ENCODE results near the gene DRGX. TPM values are rescaled to one million over a fixed set of nuclear protein-coding genes. Genes with fewer than 3 reads are reported as not detected.

Gene DRGX
- total and polyA plus RNA-seq, 12 donors: not detected

DNA sequence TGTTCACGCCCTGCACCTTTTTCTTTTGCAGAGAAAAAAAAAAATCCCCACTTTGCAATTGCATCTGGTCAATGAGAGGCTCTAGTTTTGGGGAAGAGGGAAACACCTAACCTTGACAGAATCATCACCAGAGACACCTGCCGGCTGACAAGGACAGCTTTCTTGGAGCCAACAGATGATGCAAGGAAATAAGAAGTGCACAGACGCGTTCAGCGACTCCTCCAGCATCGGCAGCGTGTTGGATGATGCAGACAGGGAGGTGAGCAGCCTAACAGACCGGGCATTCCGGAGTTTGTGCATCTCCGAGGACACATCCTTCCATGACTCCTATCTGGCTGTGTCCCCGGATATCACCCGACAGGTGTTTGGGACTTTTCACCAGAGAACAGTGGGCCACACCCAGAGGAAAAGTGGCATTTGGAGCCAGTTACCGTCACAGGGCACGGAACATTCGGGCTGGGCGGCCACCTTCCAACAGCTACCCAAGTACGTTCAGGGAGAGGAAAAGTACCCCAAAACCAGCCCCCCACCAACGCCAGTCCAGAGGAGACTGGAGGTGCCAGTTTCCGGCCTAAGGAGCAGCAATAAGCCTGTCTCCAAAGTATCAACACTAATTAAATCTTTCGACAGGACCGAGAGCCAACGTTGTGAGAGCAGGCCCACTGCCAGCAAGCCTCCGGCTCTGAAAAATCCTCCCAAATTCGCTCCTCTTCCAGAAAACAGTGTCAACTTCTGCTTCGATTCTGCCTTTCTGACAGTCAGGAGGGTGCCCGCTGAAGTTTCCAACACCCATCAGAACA is 73.3 kb downstream of the DRGX start:
- no peak for DNase-seq
- Histone ChIP-seq H3K36me3 (peaks cover 0 to 55% (median 0%) of the 10 kb centered on the region in 9 donors), H3K27me3 (no peaks in the 10 kb centered on the region), H3K4me1 (peaks cover 0 to 42% (median 27%) of the 10 kb centered on the region in 9 donors), H3K9me3 (no peaks in the 10 kb centered on the region), H3K27ac (peak overlapping the region in 8 of 10 donors; percentile 42 to 78 (median 67)), H3K4me3 (no peak overlapping the region)
- 69 to 72% methylated on average over 26 of the region's 26 CpGs for WGBS, 2 donors
- TF ChIP-seq, protein P1, sequence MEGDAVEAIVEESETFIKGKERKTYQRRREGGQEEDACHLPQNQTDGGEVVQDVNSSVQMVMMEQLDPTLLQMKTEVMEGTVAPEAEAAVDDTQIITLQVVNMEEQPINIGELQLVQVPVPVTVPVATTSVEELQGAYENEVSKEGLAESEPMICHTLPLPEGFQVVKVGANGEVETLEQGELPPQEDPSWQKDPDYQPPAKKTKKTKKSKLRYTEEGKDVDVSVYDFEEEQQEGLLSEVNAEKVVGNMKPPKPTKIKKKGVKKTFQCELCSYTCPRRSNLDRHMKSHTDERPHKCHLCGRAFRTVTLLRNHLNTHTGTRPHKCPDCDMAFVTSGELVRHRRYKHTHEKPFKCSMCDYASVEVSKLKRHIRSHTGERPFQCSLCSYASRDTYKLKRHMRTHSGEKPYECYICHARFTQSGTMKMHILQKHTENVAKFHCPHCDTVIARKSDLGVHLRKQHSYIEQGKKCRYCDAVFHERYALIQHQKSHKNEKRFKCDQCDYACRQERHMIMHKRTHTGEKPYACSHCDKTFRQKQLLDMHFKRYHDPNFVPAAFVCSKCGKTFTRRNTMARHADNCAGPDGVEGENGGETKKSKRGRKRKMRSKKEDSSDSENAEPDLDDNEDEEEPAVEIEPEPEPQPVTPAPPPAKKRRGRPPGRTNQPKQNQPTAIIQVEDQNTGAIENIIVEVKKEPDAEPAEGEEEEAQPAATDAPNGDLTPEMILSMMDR (IDR thresholded peaks at IDR 0.05): no peak
- peak in 1 of 8 donors; percentile 7 for ATAC-seq
- intact Hi-C loops (cut with DNase I): no loop called here

DNA sequence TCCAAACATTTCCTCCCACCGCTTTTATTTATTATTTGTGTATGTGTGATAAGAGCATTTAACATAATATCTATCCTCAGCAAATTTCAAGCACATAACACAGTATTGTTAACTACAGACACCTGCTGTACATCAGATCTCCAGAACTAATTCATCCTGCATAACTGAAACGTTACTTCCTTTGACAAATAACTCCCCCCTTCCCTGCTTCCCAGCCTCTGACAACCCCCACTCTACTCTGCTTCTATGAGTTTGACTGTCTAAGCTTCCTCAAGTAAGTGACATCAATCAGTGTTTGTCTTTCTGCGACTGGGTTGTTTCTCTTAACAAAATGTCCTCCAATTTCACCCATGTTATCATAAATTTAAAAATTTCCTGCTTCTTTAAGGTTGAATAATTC is 74.9 kb downstream of the DRGX start:
- TF ChIP-seq, protein P1 (IDR thresholded peaks at IDR 0.05): no peak
- intact Hi-C loops (cut with DNase I): no loop called here
- Histone ChIP-seq H3K4me1 (peaks cover 0 to 42% (median 27%) of the 10 kb centered on the region in 9 donors), H3K27me3 (no peaks in the 10 kb centered on the region), H3K4me3 (no peak overlapping the region), H3K27ac (no peak overlapping the region), H3K9me3 (no peaks in the 10 kb centered on the region), H3K36me3 (peaks cover 0 to 55% (median 0%) of the 10 kb centered on the region in 9 donors)
- ATAC-seq (no peak), DNase-seq (no peak)
- 61 to 70% methylated on average over 3 of the region's 3 CpGs for WGBS, 2 donors

DNA sequence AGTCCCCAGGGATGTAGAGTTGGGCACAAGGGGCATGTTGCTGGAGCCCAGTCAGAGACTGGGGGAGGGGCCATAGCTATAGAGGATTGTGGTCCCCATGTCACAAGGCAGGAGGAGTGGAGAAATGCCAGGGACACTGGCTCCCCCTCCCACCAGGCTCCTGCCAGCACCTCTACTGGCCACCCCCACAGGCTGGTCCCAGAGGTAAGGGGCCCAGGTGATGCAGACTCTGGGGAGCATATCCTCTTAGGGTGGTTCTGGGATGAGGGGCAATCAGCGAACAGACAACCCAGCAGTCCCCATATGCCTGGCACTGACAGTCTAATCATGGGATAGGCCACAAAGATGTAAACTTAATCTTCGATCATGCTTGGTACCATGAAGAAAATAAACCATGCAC is 75.7 kb downstream of the DRGX start:
- intact Hi-C loops (cut with DNase I): no loop called here
- DNase-seq (no peak), ATAC-seq (no peak)
- no peak overlapping the region for H3K4me3 ChIP-seq
- TF ChIP-seq, protein P1 (IDR thresholded peaks at IDR 0.05): no peak
- H3K27me3 ChIP-seq: no peaks in the 10 kb centered on the region
- H3K4me1 ChIP-seq: peaks cover 0 to 42% (median 27%) of the 10 kb centered on the region in 9 donors
- H3K27ac ChIP-seq: no peak overlapping the region
- H3K9me3 ChIP-seq: no peaks in the 10 kb centered on the region
- 94 to 96% methylated on average over 2 of the region's 2 CpGs for WGBS, 2 donors
- peaks cover 0 to 47% (median 0%) of the 10 kb centered on the region in 9 donors for H3K36me3 ChIP-seq

DNA sequence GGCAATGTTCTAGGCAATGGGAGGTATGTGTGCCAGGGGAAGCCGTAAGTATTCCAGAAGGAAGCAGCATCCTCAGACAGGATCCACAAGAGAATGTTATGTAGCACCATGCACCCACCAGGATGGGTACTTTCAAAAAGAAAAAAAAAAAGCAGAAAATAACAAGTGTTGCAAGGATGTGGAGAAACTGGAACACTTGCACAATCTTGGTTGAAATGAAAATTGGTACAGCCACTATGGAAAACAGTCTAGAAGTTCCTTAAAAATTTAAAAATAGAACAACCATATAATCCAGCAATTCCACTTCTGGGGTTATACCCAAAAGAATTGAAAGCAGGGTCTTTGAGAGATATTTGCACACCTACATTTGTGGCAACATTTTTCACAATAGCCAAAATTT is 76.7 kb downstream of the DRGX start:
- Histone ChIP-seq H3K9me3 (no peaks in the 10 kb centered on the region), H3K36me3 (peaks cover 0 to 42% (median 0%) of the 10 kb centered on the region in 9 donors), H3K4me1 (peaks cover 0 to 40% (median 25%) of the 10 kb centered on the region in 9 donors), H3K4me3 (no peak overlapping the region), H3K27me3 (no peaks in the 10 kb centered on the region), H3K27ac (no peak overlapping the region)
- ATAC-seq (no peak), DNase-seq (no peak)
- intact Hi-C loops (cut with DNase I): no loop called here
- WGBS, 2 donors: 89 to 93% methylated on average over 1 of the region's 1 CpG
- TF ChIP-seq, protein P1 (IDR thresholded peaks at IDR 0.05): no peak
